GM18858 (cell line): ENCODE results near the gene COBL.

Experiments
- ATAC-seq: cut with Tn5 transposase; IDR thresholded peaks from one replicate; pipeline ENCODE4 v1.9.1; 2021; ENCODE audit not compliant: unreplicated experiment

Gene COBL

GRCh38 chr7:51306761-51307160, 9.8 kb downstream of the COBL start:
- ATAC-seq = no peak

- ATAC-seq = no peak
These were observed 11.9 kb downstream of the COBL start for GRCh38 chr7:51304729-51305128.

DNA sequence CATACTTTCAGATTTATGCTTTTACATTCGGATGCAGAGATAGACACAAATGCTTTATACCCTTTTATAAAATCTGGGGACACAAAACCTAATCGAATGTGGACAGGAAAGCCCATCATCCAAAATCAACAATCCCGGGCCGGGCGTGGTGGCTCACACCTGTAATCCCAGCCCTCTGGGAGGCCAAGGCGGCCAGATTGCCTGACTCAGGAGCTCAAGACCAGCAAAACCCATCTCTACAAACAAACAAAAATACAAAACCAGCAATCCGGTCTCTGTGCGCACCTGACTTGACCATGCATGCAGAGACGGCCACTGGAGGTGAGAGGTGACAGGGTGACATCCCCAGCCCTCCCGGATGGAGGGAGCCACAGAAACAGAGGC, 13.5 kb downstream of the COBL start:
- no peak for ATAC-seq

DNA sequence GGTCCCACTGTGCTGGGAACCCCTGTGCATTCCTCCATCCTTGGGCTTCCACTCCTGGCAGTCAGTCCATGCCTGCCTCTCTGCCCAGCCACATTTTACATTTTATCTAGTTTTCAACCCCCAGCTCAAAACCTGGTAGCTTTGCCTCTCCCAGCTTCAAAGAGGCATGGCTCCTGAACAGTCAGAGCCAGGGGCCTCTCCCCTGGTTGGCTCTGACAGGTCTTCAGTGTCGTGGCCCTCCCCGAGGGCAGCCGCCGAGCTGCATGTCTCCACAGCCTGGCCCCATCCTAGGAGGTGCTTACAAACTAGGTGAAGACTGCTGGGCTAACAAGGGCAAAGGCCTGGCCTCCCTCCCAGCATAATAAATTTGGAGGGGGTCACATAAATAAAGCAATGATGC, 14.8 kb downstream of the COBL start:
- no peak for ATAC-seq

DNA sequence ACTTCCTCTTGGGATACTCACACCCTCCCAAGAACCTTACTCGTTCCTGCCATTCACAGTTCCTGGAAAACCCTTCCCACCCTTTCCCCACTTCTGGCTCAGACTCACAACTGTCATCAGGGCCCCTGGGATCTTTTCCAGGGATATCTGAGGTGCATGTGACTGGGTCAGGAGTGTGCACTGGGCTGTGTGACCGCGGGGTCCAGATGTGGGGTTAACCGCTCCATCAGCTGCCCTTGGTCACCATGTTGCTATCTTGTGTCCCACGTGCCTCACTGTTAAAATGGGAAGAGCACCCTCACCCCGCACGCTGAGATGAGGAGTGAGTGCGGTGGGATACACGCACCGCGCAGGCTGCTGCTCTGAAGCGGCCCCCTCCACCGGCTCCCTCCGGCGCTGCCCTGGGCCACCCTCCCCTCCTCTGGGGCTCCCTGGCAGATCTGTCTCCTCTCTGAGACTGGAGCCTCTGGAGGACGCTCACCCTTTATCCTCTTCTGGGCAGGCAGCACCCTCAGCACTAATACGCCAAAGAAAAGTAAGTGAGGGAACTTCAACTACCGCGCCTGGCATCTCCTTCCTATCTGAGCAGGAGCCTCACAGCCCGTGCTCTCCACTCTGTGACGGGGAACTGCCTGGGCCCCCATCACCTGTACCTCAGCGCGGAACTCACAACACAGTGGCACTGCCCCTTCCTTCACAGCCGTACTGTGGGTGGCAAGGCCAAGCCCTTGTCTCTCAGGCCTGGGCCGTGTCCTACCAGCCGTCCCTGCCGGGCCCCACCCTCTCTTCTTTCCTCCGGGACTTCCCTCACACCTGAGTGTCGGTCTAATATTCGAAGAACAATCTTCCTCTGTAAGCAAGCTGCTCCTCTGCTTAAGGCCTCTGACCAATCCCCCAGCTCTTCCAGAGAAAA, 15.6 kb downstream of the COBL start:
- ATAC-seq = no peak

GRCh38 chr7:51299391-51300133, 17.0 kb downstream of the COBL start:
- no peak for ATAC-seq

DNA sequence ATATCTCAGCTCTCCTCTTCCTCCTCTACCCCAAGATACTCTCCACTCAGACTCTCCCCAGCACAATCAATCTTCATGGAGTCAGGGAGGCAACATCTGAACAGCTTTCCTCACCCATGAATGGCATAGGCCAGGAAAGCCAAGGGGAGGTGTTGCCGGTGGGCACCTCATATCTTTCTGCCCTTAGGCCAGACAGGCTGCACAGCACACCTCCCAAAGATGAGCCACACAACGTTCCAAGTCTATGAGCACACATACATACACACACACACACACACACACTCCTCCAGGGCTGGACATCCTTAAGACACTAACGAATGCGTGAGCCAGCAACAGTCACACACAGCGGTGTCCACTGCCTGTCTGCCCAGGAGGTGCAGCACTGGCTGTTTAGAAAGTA, 17.7 kb downstream of the COBL start:
- ATAC-seq = no peak

GRCh38 chr7:51297986-51298385, 18.6 kb downstream of the COBL start:
- ATAC-seq = no peak

GRCh38 chr7:51295440-51296245, 21.0 kb downstream of the COBL start:
- no peak for ATAC-seq

DNA sequence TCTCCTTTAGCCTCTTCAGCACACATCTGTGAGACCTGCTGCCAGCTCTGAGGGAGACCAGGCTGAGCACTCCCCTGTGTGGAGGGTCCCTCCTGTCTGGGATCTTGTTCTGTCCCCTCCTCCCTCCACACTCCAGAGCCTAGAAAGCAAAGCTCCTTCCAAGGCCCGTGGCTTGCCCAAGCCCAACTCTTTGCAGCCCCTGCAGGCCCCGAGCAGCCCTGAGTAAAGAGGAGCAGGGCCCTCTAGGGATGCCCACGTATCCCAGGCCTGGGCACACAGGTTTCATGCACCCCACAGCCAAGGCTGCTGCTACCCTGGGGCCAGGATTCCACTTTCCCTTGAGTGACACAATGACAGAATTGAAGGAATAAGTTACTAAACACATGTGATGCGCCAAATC, 24.0 kb downstream of the COBL start:
- ATAC-seq = no peak

- ATAC-seq = no peak
These were observed 25.7 kb downstream of the COBL start for GRCh38 chr7:51290702-51291540.

DNA sequence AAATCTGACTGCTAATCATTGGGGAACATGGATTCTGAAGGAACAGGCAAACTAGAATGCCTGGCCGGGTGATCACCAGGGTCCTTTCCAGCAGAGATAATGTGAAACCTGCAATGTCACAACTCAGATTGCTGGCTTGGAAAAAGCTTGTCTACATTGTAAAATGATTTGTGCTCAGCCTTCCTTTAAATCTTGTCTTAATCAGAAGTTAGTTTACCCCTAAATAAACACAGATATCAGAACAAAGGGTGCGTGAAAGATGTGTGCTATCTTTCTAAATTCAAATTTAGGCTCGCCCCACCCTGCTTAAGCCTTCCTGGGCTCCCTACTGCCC, 26.3 kb downstream of the COBL start:
- ATAC-seq = no peak

DNA sequence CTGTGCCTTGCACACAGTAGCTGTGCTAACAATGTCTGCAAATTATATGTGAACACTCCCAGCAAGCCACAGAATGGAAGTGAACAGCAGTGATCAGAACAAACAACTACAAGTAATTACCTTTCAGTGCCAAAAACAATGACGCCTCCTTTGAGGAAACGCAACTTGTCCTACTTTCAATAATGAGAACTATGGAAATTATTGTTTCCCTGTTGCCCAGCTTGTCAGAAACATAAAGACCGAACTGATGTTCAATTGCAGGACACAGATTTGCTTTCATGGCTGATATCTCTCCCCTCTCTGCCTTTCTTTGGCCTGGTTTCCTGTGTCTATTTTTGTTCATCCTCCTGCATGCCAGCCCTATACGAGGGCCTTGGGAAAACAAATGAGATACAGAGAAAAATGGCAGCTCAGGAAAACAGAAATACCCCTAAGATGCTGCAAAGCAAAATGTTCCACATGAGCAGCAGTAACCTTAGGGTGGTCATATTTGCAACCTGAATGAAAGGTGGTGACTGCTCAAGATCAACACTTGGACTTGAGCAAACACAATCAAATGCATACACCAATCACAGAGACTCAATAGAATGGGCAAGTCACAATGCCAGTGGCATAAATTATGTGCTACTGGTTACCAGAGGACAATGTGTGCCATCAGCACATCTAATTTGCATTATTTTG, 26.8 kb downstream of the COBL start:
- no peak for ATAC-seq

DNA sequence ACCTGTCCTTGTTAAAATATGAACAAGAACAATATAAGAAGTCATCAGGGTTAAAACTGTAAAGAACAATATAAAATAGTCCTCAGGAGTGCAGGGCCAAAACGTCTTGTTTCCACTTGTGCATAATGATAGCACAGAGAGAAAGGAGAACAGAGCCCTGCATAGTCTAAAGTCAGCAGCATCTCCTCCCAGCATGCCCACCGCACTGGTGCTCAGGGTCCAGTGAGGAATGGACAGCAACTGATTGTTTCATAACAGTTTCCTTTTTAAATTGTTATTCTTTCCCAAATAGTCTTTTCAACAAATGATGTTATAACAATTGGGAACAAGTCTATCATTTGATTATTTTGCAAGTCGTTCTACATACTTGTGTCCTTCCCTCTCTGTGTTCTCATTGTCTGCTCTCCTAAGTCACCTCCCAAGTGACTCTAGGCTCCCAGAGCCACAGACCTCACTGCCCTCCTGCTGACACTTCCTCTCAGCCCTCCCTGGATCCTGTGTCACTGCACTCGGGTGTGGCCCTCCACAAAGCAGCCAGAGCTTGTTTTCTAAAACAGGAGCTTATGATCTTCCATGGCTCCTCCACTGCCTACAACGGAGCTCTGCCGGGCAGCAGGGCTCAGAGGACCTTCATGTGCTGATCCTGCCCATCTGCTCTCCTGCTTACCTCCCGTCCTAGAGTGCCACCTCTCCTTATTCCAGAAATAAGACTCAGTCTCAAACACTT, 27.6 kb downstream of the COBL start:
- no peak for ATAC-seq

DNA sequence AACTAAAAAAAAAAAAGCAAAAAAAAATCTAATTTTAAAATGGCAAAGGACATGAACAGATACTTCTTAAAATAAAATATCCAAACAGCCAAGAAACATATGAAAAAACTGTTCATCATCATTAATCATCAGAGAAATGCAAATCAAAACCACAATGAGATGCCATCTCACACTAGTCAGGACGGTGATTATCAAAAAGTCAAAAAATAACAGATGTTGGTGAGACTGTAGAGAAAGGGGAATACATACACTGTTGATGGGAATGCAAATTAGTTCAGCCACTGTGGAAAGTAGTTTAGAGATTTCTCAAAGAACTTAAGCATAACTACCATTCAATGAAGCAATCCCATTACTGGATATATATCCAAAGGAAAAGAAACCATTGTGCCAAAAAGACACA, 30.2 kb downstream of the COBL start:
- ATAC-seq = no peak

DNA sequence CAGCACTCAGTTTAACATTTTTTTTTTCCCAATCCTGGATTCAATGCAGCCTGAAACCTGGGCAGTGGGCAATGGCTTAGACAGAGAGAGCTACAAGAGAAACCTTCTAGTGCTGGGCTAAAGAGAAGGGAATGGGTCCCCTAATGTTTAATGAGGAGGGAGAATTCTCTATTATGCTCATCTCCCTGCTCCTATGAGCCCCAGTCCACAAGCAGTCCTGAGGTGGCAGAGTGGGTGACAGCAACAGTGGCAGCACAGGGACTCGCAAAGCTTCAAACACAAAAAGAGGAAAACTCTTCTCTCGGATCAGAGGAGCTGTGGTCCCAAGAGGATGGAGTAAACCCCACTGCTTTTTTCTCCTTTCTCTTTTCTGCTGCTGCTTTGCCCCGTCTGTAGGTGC, 36.5 kb downstream of the COBL start:
- ATAC-seq = no peak

DNA sequence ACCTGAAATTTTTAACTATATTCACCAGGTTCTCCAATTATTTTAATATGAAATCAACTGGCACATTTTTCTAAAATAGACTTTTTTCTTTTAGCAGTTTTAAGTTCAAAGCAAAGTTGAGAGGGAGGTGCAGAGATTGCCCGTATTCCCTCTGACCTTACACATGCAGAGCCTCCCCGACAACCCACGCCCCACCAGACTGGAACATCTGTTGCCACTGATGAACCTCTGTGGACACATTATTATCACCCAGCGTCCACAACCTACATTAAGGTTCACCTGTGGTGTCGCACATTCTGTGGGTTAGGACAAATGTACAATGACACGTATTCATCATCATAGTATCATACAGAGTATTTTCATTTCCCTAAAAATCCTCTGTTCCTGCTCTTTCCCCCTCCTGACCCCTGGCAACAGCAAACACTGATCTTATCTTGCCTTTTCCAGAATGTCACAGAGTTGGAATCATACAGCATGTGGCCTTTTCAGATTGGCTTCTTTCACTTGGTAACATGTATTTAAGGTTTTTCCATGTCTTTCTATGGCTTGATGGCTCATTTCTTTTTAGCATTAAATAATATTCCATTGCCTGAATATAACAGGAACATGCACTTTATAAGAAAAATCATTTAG, 37.1 kb downstream of the COBL start:
- ATAC-seq = no peak

GRCh38 chr7:51278797-51279196, 37.8 kb downstream of the COBL start:
- ATAC-seq = no peak

- ATAC-seq = no peak
These were observed 39.6 kb downstream of the COBL start for GRCh38 chr7:51276967-51277366.
